ENCODE data around the gene ADARB2. TPM values are rescaled to one million over a fixed set of nuclear protein-coding genes. Genes with fewer than 3 reads are reported as not detected.

Gene ADARB2
- total and polyA plus RNA-seq, 4 donors, result 0.22 to 1.3 (median 0.55) TPM

DNA sequence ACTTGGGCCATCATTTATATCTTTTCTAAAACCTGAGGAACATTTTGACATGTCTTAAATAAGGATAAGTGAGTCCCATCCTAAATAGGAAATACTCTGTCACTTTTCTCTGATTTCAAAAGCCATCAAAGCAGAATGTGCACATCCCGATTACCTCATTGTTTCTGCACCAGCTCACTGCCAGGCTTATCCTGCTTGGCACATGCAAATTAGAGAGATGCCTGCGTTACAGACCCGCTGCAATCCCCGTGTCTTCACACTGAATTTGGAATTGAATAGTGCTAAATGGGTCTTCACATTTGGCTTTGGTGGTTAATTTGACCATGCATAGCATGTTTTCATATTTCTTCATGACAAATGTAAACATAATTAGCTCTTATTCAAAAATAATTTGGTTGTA is 401.7 kb downstream of the ADARB2 start:
- no peaks in the 10 kb centered on the region for H3K36me3 ChIP-seq (ENCODE audit: control insufficient read depth in 4 of 4, insufficient read depth in 4 of 4, low read length in 4 of 4)
- no peak overlapping the region for H3K9ac ChIP-seq (ENCODE audit: insufficient read depth in 1 of 2, low read length in 2 of 2)
- peaks cover 0 to 9% (median 0%) of the 10 kb centered on the region in 5 donors for H3K4me1 ChIP-seq (ENCODE audit: control insufficient read depth in 5 of 5, insufficient read depth in 5 of 5, low read length in 5 of 5)
- no peak overlapping the region for H3K27ac ChIP-seq (ENCODE audit: low read depth in 1 of 2, low read length in 1 of 2)
- WGBS, 2 donors, result 47 to 60% methylated on average over 4 of the region's 4 CpGs
- H3K4me3 ChIP-seq, result no peak overlapping the region
- H3K27me3 ChIP-seq (ENCODE audit: control insufficient read depth in 3 of 3, insufficient read depth in 3 of 3, low read length in 2 of 3), result peaks cover 0 to 5% (median 3%) of the 10 kb centered on the region in 3 donors
- DNase-seq (no peak), ATAC-seq (ENCODE audit: insufficient read depth, low FRiP score) (no peak)
- no peaks in the 10 kb centered on the region for H3K9me3 ChIP-seq (ENCODE audit: control insufficient read depth in 4 of 4, insufficient read depth in 3 of 4, low read length in 3 of 4)
- TF ChIP-seq, protein P1, sequence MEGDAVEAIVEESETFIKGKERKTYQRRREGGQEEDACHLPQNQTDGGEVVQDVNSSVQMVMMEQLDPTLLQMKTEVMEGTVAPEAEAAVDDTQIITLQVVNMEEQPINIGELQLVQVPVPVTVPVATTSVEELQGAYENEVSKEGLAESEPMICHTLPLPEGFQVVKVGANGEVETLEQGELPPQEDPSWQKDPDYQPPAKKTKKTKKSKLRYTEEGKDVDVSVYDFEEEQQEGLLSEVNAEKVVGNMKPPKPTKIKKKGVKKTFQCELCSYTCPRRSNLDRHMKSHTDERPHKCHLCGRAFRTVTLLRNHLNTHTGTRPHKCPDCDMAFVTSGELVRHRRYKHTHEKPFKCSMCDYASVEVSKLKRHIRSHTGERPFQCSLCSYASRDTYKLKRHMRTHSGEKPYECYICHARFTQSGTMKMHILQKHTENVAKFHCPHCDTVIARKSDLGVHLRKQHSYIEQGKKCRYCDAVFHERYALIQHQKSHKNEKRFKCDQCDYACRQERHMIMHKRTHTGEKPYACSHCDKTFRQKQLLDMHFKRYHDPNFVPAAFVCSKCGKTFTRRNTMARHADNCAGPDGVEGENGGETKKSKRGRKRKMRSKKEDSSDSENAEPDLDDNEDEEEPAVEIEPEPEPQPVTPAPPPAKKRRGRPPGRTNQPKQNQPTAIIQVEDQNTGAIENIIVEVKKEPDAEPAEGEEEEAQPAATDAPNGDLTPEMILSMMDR (IDR thresholded peaks at IDR 0.05; ENCODE audit: control extremely low read depth, extremely low read depth), result no peak

DNA sequence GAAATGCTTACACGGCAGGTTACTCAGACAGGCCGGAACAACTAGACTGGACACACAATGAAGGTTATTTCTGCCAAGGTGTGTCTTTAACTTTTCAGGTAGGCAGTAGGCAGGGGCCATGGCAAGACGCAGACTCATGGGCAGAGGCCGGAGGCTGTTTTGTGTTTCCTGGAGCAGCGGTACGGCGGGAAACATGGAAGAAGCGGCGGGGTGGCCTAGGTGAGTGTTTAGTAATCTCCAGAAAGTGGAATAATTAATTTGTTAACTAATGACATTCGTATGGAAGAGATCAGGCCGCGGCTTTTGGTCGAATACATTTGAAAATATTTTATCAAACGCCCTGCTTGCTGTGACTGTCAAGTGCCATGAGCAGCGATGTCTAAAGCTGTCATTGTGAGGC is 403.3 kb downstream of the ADARB2 start:
- no peak for DNase-seq

DNA sequence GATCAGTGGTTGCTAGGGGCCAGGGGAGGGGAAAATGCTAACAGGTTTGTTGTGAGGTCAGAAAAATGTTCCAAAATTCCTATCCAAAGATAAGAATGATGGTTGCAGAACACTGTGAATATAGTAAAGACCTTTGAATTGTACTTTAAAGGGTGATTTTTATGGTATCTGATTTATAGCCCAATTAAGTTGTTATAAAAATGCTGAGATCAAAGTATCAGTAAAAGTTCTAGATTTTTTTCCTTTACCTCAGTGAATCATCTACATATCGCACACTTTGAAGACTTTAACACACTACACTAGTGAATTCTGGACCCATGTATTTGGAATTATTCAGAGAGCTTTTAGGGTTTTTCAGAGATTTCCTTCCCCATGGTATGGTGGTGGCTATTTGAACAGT is 405.8 kb downstream of the ADARB2 start:
- H3K27ac ChIP-seq (ENCODE audit: low read depth in 1 of 2, low read length in 1 of 2), result no peak overlapping the region
- no peaks in the 10 kb centered on the region for H3K36me3 ChIP-seq (ENCODE audit: control insufficient read depth in 4 of 4, insufficient read depth in 4 of 4, low read length in 4 of 4)
- no peak overlapping the region for H3K9ac ChIP-seq (ENCODE audit: insufficient read depth in 1 of 2, low read length in 2 of 2)
- no peaks in the 10 kb centered on the region for H3K4me1 ChIP-seq (ENCODE audit: control insufficient read depth in 5 of 5, insufficient read depth in 5 of 5, low read length in 5 of 5)
- H3K27me3 ChIP-seq (ENCODE audit: control insufficient read depth in 3 of 3, insufficient read depth in 3 of 3, low read length in 2 of 3), result peaks cover 0 to 5% (median 2%) of the 10 kb centered on the region in 3 donors
- H3K9me3 ChIP-seq (ENCODE audit: control insufficient read depth in 4 of 4, insufficient read depth in 3 of 4, low read length in 3 of 4), result peaks cover 0 to 2% (median 0%) of the 10 kb centered on the region in 4 donors
- ATAC-seq (ENCODE audit: insufficient read depth, low FRiP score) (no peak), DNase-seq (no peak)
- H3K4me3 ChIP-seq, result no peak overlapping the region
- 93 to 97% methylated on average over 1 of the region's 1 CpG for WGBS, 2 donors
- TF ChIP-seq, protein P1 (IDR thresholded peaks at IDR 0.05; ENCODE audit: control extremely low read depth, extremely low read depth), result no peak

More for the DNA sequence above, 403.3 kb downstream of the ADARB2 start:
- Histone ChIP-seq H3K27me3 (ENCODE audit: control insufficient read depth in 3 of 3, insufficient read depth in 3 of 3, low read length in 2 of 3) (peaks cover 0 to 5% (median 3%) of the 10 kb centered on the region in 3 donors), H3K36me3 (ENCODE audit: control insufficient read depth in 4 of 4, insufficient read depth in 4 of 4, low read length in 4 of 4) (no peaks in the 10 kb centered on the region), H3K4me3 (no peak overlapping the region), H3K27ac (ENCODE audit: low read depth in 1 of 2, low read length in 1 of 2) (no peak overlapping the region), H3K9ac (ENCODE audit: insufficient read depth in 1 of 2, low read length in 2 of 2) (no peak overlapping the region), H3K4me1 (ENCODE audit: control insufficient read depth in 5 of 5, insufficient read depth in 5 of 5, low read length in 5 of 5) (peaks cover 0 to under 1% (median 0%) of the 10 kb centered on the region in 5 donors), H3K9me3 (ENCODE audit: control insufficient read depth in 4 of 4, insufficient read depth in 3 of 4, low read length in 3 of 4) (no peaks in the 10 kb centered on the region)
- no peak for ATAC-seq (ENCODE audit: insufficient read depth, low FRiP score)
- TF ChIP-seq, protein P1 (IDR thresholded peaks at IDR 0.05; ENCODE audit: control extremely low read depth, extremely low read depth), result no peak
- 94 to 95% methylated on average over 15 of the region's 15 CpGs for WGBS, 2 donors

DNA sequence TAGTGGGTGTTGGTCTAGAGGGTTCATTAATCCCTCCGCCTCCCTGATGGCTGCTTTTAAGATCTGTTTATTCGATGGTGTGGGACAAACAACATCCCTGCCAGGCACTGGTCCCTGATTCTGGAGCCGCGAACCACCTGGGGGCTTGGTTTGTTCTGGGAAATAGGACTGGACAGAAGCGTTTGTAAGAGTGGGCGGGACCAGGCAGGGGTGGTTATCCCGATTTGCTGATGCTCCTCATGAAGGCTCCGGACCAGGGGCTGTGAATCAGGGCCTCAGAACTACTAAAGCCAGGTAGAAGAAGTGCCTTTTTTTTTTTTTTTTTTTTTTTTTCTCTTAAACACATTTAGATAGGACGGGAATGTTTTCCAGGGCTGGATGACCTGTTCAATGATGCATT is 407.7 kb downstream of the ADARB2 start:
- Histone ChIP-seq H3K4me1 (ENCODE audit: control insufficient read depth in 5 of 5, insufficient read depth in 5 of 5, low read length in 5 of 5) (no peaks in the 10 kb centered on the region), H3K9ac (ENCODE audit: insufficient read depth in 1 of 2, low read length in 2 of 2) (no peak overlapping the region), H3K36me3 (ENCODE audit: control insufficient read depth in 4 of 4, insufficient read depth in 4 of 4, low read length in 4 of 4) (no peaks in the 10 kb centered on the region), H3K27ac (ENCODE audit: low read depth in 1 of 2, low read length in 1 of 2) (no peak overlapping the region), H3K27me3 (ENCODE audit: control insufficient read depth in 3 of 3, insufficient read depth in 3 of 3, low read length in 2 of 3) (peaks cover 0 to 7% (median 2%) of the 10 kb centered on the region in 3 donors), H3K4me3 (no peak overlapping the region), H3K9me3 (ENCODE audit: control insufficient read depth in 4 of 4, insufficient read depth in 3 of 4, low read length in 3 of 4) (peaks cover 0 to 2% (median 0%) of the 10 kb centered on the region in 4 donors)
- TF ChIP-seq, protein P1 (IDR thresholded peaks at IDR 0.05; ENCODE audit: control extremely low read depth, extremely low read depth), result no peak
- no peak for ATAC-seq (ENCODE audit: insufficient read depth, low FRiP score)
- WGBS, 2 donors, result 89 to 91% methylated on average over 9 of the region's 9 CpGs
- DNase-seq, result no peak
